ENCODE results near the gene TMEM270.
"Not testable (repeated sequence)": the region's sequence is repeated elsewhere in the genome, so short reads cannot be mapped to it uniquely, and the experiment has no call there.

The TMEM270 gene, protein sequence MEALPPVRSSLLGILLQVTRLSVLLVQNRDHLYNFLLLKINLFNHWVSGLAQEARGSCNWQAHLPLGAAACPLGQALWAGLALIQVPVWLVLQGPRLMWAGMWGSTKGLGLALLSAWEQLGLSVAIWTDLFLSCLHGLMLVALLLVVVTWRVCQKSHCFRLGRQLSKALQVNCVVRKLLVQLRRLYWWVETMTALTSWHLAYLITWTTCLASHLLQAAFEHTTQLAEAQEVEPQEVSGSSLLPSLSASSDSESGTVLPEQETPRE

DNA sequence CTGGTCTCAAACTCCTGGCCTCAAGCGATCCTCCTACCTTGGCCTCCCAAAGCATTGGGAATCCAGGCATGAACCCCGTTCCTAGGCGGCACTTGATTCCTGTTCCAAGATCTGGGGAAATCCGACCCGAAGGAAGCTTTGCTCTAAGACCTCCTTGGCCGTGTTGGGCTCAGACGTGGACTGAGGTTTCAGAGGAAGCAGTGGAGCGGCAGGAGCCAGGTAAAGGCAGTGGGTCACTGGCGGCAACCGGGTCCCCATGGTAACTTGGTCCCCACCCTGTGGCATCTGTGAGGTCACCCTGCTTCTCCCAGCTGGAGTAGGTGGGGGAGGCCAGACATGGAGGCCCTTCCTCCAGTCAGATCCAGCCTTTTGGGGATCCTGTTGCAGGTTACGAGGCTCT is at the start of gene TMEM270:
Gene TMEM270 (plus strand): TSS at position 301 of the 400 bp plus-strand sequence. CDS start 36 bp downstream, at position 337.
- DNase-seq: no peak

DNA sequence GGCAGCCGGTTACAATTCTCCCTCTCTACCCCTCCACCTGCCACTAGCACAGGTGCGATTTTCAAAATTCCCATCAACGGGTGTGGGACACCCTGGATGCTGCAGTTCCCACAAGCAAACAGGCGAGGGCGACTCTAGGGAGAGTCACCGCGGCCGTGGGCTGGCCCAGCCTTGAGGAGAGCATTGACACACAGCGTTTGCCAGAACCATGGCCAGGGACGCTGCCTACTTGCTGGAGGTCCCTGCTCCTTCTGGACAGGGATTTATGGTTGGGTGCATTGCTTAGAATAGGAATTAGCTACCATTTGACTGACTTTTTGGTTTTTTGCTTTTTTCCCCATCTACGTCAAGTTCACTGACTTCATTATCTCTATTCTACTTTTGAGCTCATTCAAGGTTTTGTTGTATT is 49.2 kb upstream of the TMEM270 start:
- peak; percentile 59 for DNase-seq

DNA sequence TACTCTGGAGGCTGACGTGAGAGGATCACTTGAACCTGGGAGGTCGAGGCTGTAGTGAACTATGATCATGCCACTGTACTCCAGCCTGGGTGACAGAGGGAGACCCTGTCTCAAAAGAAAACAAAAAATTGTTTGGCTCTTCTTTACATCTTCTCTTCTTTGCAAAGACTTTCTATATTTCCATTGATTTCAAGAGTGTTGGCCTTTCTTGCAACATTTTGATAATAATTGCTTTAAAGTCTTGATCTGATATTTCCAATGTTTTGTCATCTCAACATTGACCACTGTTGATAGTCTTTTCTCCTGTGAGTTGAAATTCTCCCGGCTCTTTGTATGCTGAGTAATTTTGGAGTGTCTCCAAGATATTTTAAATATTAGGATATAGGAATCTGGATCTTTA is 48.0 kb upstream of the TMEM270 start:
- no peak for DNase-seq

DNA sequence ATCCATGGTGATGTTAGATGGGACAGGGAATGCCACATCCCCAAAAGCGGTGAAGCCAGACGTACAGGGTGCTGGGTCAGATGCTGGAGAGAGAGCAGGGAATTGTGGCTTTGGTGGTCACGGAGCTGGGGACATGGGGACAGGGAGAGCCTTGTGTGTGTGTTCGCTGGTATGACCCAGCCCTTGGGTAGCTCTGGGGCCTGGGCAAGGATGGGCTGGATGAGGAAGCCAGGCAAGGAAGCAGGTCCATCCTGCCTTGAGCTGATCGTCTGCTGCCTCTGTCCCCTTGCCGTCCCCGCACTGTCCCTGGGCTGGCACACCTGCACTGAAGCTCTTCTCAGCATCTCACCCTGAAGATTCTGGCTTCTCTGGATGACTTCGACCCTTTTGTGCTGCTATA is 45.5 kb upstream of the TMEM270 start:
- no peak for DNase-seq

DNA sequence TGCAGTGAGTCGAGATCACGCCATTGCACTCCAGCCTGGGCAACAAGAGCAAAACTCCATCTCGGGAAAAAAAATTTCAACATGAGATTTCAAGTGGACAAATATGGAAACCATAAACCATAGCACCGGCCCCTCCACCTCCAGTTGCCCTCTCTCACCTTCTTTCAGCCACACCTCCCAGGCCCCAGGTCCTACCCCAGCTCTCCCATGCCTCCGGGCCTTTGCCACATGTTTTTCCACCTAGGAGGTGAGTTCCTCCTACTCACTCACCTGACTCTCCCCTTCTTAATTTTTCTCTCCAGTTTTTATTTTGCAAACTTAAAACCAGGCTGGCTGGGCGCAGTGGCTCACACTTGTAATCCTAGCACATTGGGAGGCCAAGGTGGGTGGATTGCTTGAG is 43.8 kb upstream of the TMEM270 start:
- no peak for DNase-seq

DNA sequence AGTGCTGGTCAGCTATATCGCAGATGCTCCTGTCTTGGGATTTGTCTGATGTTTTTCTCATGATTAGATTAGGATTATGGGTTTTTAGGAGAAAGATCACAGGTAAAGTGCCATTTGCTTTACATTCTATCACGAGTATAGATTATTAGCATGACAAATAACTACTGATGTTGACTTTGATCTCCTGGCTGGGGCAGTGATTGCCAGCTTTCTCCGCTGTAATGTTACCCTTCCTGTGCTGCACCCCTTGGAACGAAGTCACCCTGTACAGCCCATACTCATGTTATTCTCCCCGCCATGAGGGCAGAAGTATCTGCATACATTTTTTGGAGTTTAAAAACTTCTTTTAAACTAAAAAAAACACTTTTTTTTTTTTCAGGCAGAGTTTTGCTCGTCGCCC is 40.9 kb upstream of the TMEM270 start:
- no peak for DNase-seq

DNA sequence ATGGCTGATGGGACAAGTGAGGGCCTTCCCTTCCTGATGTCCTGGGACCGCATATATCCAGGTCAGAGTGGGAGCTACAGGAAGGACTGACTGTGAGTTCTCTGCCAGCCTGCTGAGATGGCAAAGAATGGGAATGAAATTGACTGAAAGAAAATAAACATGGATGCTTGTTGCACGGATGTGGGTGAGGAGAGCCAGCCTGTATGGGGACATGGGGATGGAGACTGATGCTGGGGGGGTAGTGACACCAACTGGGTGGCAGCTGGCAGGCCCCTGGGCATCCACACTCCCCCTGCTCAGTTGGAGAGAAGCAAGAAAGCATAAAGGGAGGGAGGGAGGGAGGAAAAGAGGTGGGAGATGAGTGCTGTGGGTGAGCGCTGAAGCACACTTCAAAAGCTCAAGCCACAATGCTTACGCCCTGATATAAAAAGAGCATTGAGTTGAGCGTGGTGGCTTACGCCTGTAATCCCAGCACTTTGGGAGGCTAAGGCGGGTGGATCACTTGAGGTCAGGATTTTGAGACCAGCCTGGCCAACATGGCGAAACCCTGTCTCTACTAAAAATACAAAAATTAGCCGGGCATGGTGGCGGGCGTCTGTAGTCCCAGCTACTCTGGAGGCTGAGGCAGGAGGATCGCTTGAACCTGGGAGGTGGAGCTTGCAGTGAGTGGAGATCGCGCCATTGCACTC is 39.2 kb upstream of the TMEM270 start:
- not testable (repeated sequence) for DNase-seq

DNA sequence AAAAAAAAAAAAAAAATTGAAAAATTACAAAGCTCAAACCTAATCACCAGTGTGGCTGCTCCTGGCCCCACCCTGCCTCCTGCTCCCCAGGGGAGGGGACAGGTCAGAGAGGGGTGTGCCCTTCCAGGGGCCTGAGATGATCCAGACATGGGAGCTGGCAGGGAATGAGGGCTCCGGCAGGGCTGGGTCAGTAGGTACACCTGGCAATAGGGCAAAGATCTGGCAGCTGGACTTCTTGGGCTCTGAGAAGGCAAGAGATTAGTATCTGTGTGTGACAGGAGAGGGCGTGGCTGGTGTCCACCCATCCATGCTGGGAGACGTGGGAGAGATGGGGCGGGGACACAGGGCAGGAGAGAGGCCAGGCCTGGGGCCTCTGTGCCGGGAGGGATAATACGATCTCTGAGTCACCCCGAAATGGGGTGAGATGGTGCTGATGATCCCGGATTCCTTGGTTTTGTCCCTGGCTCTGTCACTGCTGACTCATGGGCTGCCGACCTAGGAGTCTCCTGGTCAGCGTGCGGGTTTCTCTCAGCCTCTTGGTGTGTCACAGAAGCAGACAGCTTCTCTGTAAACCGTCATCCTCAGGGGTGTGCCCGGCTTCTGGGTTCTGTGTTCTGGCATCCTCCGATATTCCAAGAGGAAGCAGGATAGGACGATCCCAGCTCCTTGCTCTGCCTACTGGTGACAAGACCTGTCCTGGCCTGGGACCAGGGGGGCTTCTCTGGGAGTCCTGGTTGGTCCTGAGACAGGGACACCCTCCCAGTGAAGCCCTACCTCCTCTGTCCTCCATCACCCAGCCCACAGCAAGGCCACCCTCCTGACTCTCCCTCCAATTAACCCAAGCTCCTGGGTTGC is 38.4 kb upstream of the TMEM270 start:
- peak; percentile 34 for DNase-seq

DNA sequence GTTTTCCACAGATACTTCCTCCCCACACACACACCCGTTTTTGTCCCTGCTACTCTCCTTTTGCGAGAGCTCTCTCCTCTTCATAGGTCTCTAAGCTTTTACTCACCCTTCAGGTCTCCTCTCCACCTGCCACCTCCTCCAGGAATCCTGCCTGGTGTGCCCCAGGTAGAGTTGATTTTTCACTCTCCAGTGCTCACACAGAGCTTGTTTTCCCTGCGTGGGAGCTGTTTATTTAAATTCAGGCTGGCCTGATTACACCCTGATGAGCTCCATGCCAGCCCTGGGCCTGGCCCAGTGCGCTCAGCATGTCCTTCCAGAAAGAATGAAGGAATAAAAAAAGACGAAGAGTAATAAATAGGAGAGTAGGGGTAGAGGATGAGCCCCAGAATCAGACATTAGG is 37.7 kb upstream of the TMEM270 start:
- no peak for DNase-seq

DNA sequence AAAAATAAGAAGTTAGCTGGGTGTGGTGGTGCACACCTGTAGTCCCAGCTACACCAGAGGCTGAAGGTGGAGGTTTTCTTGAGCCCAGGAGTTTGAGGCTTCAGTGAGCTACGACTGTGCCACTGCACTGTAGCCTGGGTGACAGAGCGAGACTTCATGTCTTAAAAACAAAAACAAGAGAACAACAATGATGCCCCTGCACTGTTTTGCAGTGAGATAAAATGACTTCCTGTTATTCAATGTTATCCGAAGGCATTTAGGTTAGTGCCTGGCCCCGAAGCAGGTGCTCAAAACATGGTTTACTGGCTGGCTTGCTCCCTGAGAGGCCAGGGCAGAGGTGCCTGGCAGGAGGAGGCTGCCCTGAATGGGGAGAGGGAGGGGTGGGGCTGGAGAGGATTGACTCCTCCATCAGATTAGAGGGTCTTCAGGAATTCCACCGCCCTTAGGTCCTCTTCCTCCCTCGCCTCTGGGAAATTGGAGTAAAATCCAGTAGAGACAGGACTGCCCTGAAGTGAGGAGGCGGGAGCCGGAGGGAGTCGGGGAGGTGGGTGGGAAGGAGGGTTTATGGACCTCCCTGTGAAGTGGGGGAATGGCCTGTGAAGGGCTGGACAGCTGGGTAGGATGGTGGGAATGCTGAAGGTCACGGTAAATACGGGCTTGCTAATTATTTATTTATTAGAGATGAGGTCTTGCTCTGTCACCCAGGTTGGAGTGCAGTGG is 36.9 kb upstream of the TMEM270 start:
- no peak for DNase-seq

DNA sequence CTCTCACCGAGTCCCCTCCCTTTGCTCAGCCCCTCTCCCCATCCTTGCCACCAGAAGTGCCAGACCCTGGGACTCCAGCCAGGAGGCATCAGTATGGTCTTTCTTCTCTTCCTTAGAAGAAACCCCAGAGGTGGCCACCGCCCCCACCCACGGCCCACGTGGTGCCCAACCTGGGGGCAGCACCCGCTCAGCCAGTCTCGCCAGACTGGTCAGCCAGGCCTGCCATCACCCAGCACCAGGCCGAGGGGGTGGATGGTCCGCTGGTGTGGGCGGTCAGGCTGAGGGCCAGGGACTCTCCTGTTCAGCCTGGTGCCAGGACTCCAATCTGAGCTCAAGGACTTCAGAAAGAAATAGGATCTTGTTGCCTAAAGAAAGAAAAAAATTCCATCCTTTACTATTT is 36.0 kb upstream of the TMEM270 start:
- DNase-seq: no peak

DNA sequence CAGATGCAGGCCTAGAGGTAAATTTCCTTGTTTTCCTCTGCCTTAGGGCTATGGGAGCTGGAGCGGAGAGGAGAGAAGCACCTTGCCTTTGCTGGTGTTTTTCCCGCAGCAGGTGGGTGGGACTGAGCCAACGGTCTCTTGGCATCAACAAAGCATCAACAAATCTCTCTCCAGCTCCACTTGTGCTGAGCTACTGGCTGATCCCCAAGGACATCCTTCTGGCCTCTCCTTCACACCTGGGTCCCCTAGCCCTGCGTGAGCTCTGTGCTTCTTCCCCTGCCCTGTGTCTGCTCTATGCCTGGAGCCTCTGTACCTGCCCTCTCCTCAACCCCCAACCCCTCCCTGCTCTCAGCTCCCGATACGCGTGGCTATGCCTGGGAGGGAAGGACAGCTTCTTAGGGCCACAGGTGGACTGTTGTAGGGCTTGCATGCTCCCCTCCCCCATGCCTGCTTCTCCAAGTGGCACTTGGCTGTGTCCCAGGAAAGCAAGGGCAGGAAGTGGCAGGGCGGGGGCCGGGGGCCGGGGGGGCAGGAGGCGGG is 33.3 kb upstream of the TMEM270 start:
- DNase-seq: peak; percentile 97

DNA sequence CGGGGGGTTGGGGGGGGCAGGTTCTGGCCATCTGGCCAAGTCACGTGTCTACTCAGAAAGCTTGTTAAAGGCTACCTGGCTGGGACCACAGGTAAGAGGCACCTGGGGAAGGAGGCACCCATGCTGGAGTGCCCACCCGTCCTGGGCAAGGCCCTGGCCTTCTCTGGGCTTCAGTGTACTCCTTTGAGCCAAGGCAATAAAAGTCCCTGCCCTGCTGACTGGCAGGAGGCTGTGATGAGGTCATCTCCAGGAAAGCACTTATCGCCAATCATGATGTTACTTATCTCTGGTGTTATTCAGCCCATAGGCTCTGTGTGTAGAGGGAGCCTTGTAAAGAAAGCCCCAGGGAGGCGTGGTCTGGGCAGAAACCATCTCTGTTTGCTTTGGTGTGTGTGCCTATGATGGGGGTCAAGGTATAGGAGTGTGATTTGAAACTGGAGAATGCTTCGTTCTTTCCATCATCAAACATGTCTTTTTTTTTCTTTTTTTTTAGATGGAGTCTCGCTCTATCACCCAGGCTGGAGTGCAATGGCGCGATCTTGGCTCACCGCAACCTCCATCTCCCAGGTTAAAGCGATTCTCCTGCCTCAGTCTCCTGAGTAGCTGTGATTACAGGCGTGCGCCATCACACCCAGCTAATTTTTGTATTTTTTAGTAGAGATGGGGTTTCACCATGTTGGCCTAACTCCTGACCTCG is 32.7 kb upstream of the TMEM270 start:
- peak; percentile 92 for DNase-seq

DNA sequence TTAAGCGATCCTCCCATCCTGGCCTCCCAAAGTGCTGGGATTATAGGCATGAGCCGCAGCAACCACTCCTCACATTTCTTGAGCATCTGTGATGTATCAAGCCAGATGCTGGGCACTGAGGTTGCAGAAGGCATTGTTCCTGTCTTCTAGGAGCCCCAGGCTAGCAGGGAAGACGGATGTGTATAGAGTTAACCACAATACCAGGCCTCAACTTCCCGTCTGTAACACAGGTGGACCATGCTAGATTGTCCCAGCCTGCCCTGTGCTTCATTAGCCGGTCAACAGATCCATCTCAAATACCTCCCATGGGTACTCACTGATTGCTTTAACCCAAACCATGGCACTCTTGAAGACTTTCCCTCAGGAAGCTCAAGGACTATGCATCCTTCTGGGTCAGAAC is 32.0 kb upstream of the TMEM270 start:
- no peak for DNase-seq

DNA sequence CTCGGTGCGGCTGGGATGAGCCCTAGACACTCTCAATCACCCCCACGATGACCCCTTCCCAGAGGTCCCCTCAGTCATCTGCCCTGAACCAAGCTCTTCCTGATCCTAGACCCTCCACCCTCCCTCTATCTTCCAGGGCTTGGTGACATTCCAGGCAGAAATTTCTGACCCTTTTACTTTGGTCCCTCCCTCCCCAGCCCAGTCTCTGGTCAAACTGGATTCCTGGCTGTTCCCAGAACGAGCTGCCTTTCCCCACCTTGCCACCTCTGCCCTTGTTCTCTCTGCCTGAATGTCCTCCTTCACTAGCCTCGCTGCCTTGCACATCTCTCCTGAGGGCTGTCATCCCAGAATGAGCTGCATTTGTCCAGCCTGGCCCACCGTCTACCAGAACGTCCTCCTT is 31.5 kb upstream of the TMEM270 start:
- no peak for DNase-seq

DNA sequence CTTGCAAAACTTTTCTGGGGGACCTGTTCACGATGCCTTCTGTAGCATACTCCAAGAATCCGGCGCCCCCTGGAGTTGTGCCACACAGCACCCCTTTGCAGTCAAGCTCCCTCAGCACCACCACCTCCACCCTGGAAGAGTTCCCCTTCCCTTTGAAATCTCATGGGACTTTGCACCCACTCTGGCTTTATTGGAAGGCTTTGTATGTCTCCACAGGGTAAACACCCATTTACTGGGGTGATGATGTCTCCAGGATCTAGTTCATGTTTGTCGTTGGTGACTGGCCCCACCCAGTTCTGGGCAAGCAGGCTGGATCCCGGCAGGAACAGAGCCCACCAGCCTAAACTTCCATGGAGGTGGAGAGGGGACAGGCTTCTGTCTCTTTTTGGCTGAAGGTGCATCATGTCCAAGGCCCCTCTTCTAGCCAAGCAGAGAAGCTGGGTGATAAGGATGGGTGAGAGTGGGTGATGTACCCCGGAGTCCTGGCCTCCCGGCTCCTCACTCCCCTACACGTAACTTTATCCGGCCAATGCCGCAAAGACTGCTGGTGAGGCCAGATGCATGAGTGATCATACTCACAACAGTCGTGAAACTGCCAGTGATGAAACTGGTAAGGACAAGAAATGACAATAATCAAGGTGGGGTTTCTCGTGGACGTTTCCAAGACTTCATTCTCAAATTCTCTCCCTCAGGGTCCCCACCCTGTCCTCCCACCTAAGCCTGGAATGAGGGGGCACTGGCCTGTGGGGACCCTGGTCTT is 30.9 kb upstream of the TMEM270 start:
- DNase-seq: peak; percentile 14

DNA sequence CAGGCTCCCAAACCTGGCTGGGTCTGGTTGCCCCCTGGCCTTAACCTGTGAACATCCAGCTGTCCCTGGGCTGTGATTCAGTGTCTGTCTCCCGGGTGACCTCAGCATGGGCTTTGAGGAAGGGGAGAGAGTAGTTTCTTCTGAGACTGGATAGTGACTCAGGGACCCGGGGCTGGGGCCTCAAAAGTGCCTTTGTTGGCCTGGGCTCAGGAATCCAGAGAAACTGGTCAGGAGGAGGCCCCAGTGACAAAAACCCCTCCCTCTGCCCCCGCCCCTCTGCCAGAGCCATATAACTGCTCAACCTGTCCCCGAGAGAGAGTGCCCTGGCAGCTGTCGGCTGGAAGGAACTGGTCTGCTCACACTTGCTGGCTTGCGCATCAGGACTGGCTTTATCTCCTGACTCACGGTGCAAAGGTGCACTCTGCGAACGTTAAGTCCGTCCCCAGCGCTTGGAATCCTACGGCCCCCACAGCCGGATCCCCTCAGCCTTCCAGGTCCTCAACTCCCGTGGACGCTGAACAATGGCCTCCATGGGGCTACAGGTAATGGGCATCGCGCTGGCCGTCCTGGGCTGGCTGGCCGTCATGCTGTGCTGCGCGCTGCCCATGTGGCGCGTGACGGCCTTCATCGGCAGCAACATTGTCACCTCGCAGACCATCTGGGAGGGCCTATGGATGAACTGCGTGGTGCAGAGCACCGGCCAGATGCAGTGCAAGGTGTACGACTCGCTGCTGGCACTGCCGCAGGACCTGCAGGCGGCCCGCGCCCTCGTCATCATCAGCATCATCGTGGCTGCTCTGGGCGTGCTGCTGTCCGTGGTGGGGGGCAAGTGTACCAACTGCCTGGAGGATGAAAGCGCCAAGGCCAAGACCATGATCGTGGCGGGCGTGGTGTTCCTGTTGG is 30.0 kb upstream of the TMEM270 start, which contains the start of gene CLDN4:
Gene CLDN4 (plus strand): TSS at position 316 of the 903 bp plus-strand sequence. CDS start 206 bp downstream, at position 522.
- no peak for DNase-seq

DNA sequence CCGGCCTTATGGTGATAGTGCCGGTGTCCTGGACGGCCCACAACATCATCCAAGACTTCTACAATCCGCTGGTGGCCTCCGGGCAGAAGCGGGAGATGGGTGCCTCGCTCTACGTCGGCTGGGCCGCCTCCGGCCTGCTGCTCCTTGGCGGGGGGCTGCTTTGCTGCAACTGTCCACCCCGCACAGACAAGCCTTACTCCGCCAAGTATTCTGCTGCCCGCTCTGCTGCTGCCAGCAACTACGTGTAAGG is 29.4 kb upstream of the TMEM270 start:
- DNase-seq: no peak

DNA sequence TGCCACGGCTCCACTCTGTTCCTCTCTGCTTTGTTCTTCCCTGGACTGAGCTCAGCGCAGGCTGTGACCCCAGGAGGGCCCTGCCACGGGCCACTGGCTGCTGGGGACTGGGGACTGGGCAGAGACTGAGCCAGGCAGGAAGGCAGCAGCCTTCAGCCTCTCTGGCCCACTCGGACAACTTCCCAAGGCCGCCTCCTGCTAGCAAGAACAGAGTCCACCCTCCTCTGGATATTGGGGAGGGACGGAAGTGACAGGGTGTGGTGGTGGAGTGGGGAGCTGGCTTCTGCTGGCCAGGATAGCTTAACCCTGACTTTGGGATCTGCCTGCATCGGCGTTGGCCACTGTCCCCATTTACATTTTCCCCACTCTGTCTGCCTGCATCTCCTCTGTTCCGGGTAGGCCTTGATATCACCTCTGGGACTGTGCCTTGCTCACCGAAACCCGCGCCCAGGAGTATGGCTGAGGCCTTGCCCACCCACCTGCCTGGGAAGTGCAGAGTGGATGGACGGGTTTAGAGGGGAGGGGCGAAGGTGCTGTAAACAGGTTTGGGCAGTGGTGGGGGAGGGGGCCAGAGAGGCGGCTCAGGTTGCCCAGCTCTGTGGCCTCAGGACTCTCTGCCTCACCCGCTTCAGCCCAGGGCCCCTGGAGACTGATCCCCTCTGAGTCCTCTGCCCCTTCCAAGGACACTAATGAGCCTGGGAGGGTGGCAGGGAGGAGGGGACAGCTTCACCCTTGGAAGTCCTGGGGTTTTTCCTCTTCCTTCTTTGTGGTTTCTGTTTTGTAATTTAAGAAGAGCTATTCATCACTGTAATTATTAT is 28.9 kb upstream of the TMEM270 start:
- DNase-seq: peak; percentile 69

DNA sequence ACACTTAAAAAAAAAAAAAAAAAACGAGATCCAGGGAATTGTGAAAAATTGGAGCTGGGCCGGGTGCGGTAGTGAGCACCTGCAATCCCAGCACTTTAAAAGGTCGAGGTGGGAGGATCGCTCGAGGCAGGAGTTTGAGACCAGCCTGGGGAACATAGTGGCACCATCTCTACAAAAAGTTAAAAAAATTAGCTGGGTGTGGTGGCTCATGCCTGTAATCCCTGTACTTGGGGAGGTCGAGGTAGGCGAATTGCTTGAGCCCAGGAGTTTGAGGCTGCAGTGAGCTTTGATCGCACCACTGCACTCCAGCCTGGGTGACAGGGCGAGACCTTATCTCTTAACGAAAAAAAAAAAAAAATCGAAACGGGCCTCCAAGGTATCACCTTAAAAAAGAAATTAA is 28.2 kb upstream of the TMEM270 start:
- no peak for DNase-seq

Measured in COR-L47 (cell line).